ENCODE measurements around the gene TCEANC2.
"Not testable (repeated sequence)": the region's sequence is repeated elsewhere in the genome, so short reads cannot be mapped to it uniquely, and the experiment has no call there.

Gene TCEANC2

GRCh38 chr1:54052934-54053744 lies at the start of gene TCEANC2, which contains the start of gene TMEM59:
Gene TCEANC2 (plus strand): TSS chr1:54053608. CDS start chr1:54054423, 815 bp downstream.
Gene TMEM59 (minus strand): TSS chr1:54053204. CDS start chr1:54053188, 16 bp downstream.
- DNase-seq, result peak; percentile 95

DNA sequence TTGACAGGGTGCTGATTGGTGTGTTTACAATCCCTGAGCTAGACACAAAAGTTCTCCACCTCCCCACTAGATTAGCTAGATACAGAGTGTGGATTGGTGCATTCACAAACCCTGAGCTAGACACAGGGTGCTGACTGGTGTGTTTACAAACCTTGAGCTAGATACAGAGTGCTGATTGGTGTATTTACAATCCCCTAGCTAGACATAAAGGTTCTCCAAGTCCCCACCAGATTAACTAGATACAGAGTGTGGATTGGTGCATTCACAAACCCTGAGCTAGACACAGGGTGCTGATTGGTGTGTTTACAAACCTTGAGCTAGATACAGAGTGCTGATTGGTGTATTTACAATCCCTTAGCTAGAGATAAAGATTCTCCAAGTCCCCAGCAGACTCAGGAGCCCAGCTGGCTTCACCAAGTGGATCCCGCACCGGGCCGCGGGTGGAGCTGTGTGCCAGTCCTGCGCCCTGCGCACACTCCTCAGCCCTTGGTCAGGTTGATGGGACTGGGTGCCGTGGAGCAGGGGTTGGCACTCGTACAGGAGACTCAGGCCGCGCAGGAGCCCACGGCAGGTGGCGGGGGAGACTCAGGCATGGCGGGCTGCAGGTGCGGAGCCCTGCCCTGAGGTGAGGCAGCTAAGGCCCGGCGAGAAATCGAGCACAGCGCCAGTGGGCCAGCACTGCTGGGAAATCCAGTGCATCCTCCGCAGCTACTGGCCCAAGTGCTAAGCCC lies 49.5 kb upstream of the TCEANC2 start:
- DNase-seq, result not testable (repeated sequence)

GRCh38 chr1:54004481-54005049 lies 48.8 kb upstream of the TCEANC2 start:
- DNase-seq, result no peak

GRCh38 chr1:54006508-54006907 lies 46.9 kb upstream of the TCEANC2 start:
- DNase-seq, result no peak

DNA sequence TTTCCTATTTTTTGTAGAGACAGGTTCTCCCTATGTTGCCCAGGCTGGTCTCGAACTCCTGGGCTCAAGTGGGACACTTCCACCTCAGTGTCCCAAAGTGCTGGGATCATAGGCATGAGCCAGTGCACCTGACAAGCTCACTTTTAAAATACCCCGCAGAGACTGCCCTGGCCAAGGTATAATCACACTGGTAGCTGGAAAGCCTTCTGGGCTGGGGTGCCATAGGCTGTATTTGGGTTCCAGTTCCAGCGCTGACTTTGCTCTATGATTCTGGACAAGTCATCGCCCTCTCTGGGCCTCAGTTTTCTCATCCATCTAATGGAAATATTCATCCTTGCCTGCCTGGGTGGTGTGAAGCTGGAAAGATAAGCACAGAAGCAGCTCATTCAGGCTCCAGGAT lies 45.8 kb upstream of the TCEANC2 start:
- no peak for DNase-seq

DNA sequence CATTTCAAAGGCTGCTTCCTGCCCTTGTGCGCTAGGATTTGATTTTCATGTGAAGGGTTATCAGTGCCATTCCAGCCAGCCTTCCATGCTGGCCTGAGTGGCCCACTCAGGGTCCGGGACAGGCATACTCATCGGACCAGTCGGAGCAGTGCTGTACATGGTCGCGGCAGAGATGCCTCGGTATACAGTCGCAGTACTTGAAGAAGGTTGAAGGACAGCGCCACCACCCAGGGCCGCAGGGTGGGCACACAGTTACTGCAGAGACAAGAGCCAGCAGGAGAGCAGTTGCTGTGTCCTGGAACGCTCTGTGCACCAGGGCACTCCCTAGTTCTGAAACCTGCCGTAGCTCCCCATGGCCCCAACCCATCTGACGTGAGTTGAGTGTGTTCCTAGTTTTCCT lies 44.5 kb upstream of the TCEANC2 start:
- no peak for DNase-seq

- DNase-seq, result no peak
Observed at GRCh38 chr1:54009406-54009805, 44.0 kb upstream of the TCEANC2 start.

- no peak for DNase-seq
Observed at GRCh38 chr1:54010415-54011117, 42.8 kb upstream of the TCEANC2 start.

- DNase-seq, result no peak
Observed at GRCh38 chr1:54011316-54012007, 41.9 kb upstream of the TCEANC2 start.

DNA sequence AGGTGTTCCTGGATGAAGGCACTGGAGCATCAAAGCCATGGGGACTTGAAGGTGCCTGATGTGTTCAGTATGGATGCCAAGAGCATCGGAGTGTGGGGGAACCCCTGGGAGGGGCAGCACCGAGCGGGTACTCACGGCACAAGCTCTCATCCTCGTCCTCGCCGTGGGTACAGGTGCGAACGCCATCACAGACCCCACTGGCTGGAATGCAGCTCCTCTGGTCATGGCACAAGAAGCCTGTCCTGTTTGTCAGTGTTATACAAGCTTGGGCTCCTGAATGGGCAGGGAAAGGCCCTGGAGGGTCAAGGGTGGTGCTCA lies 41.4 kb upstream of the TCEANC2 start:
- no peak for DNase-seq

DNA sequence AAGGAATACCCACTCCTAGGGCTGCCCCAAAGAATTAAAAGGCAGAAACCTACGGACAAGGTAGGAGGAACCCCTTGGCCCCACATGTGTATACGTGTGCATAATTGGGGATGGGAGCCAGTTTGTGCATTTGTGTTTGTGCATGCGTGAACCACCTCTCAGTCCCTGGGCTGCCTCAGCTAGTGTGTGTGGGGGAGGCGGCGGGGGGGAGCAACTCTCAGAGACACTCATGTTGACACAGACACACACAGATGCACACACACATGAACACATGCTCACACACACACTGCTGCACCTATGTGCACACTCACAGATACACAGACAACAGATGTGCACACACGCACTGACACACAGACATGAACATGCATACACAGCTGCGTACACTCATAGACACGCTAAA lies 40.5 kb upstream of the TCEANC2 start:
- DNase-seq, result no peak

GRCh38 chr1:54013393-54014008 lies 39.9 kb upstream of the TCEANC2 start:
- no peak for DNase-seq

GRCh38 chr1:54014009-54014629 lies 39.3 kb upstream of the TCEANC2 start:
- no peak for DNase-seq

- DNase-seq, result no peak
Observed at GRCh38 chr1:54016343-54017282, 36.8 kb upstream of the TCEANC2 start.

GRCh38 chr1:54017979-54018378 lies 35.4 kb upstream of the TCEANC2 start, which contains the start of gene LDLRAD1:
Gene LDLRAD1 (minus strand): TSS chr1:54018186. CDS start chr1:54018112, 74 bp downstream.
- no peak for DNase-seq

GRCh38 chr1:54018635-54019034 lies 34.8 kb upstream of the TCEANC2 start:
- DNase-seq, result no peak

DNA sequence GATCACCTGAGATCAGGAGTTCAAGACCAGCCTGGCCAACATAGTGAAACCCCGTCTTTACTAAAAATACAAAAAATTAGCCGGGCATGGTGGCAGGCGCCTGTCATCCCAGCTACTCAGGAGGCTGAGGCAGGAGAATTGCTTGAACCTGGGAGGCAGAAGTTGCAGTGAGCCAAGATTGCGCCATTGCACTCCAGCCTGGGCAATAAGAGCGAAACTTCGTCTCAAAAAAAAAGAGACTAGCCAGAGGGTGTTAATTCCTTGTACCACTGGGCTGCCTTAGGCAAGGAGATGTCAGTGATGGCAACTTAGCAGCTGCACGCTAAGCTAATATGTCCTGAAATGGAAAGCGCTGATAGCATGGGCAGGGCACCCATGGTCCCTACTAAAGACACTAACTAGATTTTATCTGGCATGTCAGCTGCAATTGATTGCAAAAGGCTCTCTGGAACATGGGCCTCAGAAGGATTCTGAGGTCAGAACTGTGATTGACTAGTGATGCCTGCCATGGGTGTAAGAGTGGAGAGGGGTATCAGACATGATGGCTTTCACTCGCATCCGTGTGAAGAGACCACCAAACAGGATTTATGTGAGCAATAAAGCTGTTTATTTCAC lies 33.7 kb upstream of the TCEANC2 start:
- not testable (repeated sequence) for DNase-seq

GRCh38 chr1:54024358-54024757 lies 29.1 kb upstream of the TCEANC2 start:
- DNase-seq, result no peak

DNA sequence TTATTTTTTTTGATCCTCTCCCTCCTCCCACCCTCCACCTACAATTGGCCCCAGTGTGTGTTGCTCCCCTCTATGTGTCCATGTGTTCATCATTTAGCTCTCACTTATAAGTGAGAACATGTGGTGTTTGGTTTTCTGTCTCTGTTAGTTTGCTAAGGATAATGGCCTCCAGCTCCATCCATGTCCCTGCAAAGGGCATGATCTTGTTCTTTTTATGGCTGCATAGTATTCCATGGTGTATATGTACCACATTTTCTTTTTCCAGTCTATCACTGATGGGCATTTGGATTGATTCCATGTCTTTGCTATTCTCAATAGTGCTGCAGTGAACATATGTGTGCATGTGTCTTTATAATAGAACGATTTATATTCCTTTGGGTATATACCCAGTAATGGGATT lies 28.6 kb upstream of the TCEANC2 start:
- not testable (repeated sequence) for DNase-seq

GRCh38 chr1:54027848-54028247 lies 25.6 kb upstream of the TCEANC2 start:
- no peak for DNase-seq
